CD4-positive, CD25-positive, alpha-beta regulatory T cell (primary cell): Measurements from ENCODE around the gene EPN3. TPM values are rescaled to one million over a fixed set of nuclear protein-coding genes. Genes with fewer than 3 reads are reported as not detected.

Experiments used
- ATAC-seq, 2 donors: fragments of 150-1000 bp; cut with Tn5 transposase; one replicate each; pipeline ENCODE4 v1.10.0; 2021; ENCODE audit warnings: low read depth in 2 of 2, moderate number of reproducible peaks in 2 of 2, moderate library complexity in 1 of 2
- DNase-seq, 3 donors: peaks; one replicate each; pipeline versions ENCODE4 v3.0.0 to v3.0.0-alpha.2; 2012 to 2022; ENCODE audit warnings: mixed read lengths in 1 of 3
- H3K27ac ChIP-seq: one replicate; pipeline ENCODE4 v1.7.0; 2013; ENCODE audit warnings: mild to moderate bottlenecking, low read length; ENCODE audit not compliant: insufficient read depth, poor library complexity, severe bottlenecking
- H3K27me3 ChIP-seq: one replicate; pipeline ENCODE4 v1.7.0; 2013; ENCODE audit warnings: low read length; ENCODE audit not compliant: control insufficient read depth, insufficient read depth
- H3K36me3 ChIP-seq: one replicate; pipeline ENCODE4 v1.7.0; 2013; ENCODE audit warnings: mild to moderate bottlenecking, low read length, moderate library complexity; ENCODE audit not compliant: control insufficient read depth, insufficient read depth
- H3K4me1 ChIP-seq: 2 replicates; pipeline ENCODE4 v1.7.0; 2013; ENCODE audit warnings: mild to moderate bottlenecking, low read length; ENCODE audit not compliant: insufficient read depth, control insufficient read depth, poor library complexity, severe bottlenecking
- H3K4me3 ChIP-seq: one replicate; pipeline ENCODE4 v1.7.0; 2013; ENCODE audit warnings: low read depth, mild to moderate bottlenecking, low read length, moderate library complexity
- H3K9me3 ChIP-seq, 2 experiments: 1 replicate in 1 of 2; 2 replicates in 1 of 2; pipeline ENCODE4 v1.7.0; 2013; ENCODE audit warnings: low read length in 2 of 2, mild to moderate bottlenecking in 1 of 2, moderate library complexity in 1 of 2; ENCODE audit not compliant: control insufficient read depth in 2 of 2
- H3K27ac Mint-ChIP-seq, 3 donors: one replicate each; pipeline ENCODE4 v1.8.0; 2020 to 2022; ENCODE audit warnings: mild to moderate bottlenecking in 3 of 3, mixed read lengths in 3 of 3, moderate library complexity in 2 of 3
- H3K27me3 Mint-ChIP-seq: one replicate; pipeline ENCODE4 v1.8.0; 2022; ENCODE audit warnings: mild to moderate bottlenecking, mixed read lengths
- H3K36me3 Mint-ChIP-seq: one replicate; pipeline ENCODE4 v1.8.0; 2020; ENCODE audit warnings: mixed read lengths
- H3K4me1 Mint-ChIP-seq, 4 donors: one replicate each; pipeline ENCODE4 v1.8.0; 2020 to 2022; ENCODE audit warnings: mixed read lengths in 4 of 4, mild to moderate bottlenecking in 1 of 4
- H3K4me3 Mint-ChIP-seq, 4 donors: one replicate each; pipeline ENCODE4 v1.8.0; 2020 to 2022; ENCODE audit warnings: mild to moderate bottlenecking in 4 of 4, mixed read lengths in 4 of 4, moderate library complexity in 3 of 4
- H3K9me3 Mint-ChIP-seq, 7 donors: one replicate each; pipeline ENCODE4 v1.8.0; 2020 to 2022; ENCODE audit warnings: mixed read lengths in 7 of 7, mild to moderate bottlenecking in 3 of 7, moderate library complexity in 2 of 7
- polyA plus RNA-seq, 4 donors: library from polyadenylated mRNA; unstranded; fragments of 300-500 nt; fragmentation: Illumina TruSeq; gene quantifications; one replicate each; pipeline ENCODE4 v1.2.3, GENCODE V29; 2021
- total RNA-seq: library from RNA; stranded (reverse); gene quantifications from one replicate; pipeline ENCODE4 v1.2.3, GENCODE V29; 2022

The EPN3 gene
- total RNA-seq (not detected), polyA plus RNA-seq (not detected)

GRCh38 chr17:50532452-50533024 is at the start of gene EPN3:
TSS of gene EPN3 (plus strand) at chr17:50532735. CDS start at chr17:50536557, 3,822 bp downstream.
- peaks cover 74% of the 10 kb centered on the region for H3K27me3 Mint-ChIP-seq
- no peak within 1 kb of the TSS for H3K4me3 ChIP-seq
- peaks cover 0 to 4% (median 0%) of the 10 kb centered on the region in 7 donors for H3K9me3 Mint-ChIP-seq
- H3K36me3 ChIP-seq: no peaks in the 10 kb centered on the region
- ATAC-seq: no peak
- no peak within 1 kb of the TSS for H3K27ac Mint-ChIP-seq
- no peak for DNase-seq
- peaks cover 12% of the 10 kb centered on the region for H3K4me1 ChIP-seq
- H3K27ac ChIP-seq: no peak within 1 kb of the TSS
- H3K4me3 Mint-ChIP-seq: no peak within 1 kb of the TSS
- no peaks in the 10 kb centered on the region for H3K9me3 ChIP-seq
- no peaks in the 10 kb centered on the region for H3K36me3 Mint-ChIP-seq
- H3K4me1 Mint-ChIP-seq: peaks cover 0 to 20% (median 3%) of the 10 kb centered on the region in 4 donors
- peaks cover 14% of the 10 kb centered on the region for H3K27me3 ChIP-seq

- Mint-ChIP-seq H3K36me3 (peaks cover 23% of the 10 kb centered on the region), H3K9me3 (no peaks in the 10 kb centered on the region), H3K4me1 (peaks cover 7 to 24% (median 14%) of the 10 kb centered on the region in 4 donors), H3K4me3 (no peak overlapping the region), H3K27me3 (peaks cover 2% of the 10 kb centered on the region), H3K27ac (peak overlapping the region in 1 of 3 donors; percentile 52)
- Histone ChIP-seq H3K36me3 (peaks cover 40% of the 10 kb centered on the region), H3K4me3 (no peak overlapping the region), H3K27me3 (no peaks in the 10 kb centered on the region), H3K27ac (no peak overlapping the region), H3K9me3 (no peaks in the 10 kb centered on the region), H3K4me1 (peaks cover 12% of the 10 kb centered on the region)
- ATAC-seq (no peak), DNase-seq (no peak)
Measured at GRCh38 chr17:50483266-50483665, 49.3 kb upstream of the EPN3 start.

- Histone ChIP-seq H3K4me1 (peaks cover 8% of the 10 kb centered on the region), H3K27ac (no peak overlapping the region), H3K4me3 (no peak overlapping the region), H3K27me3 (no peaks in the 10 kb centered on the region), H3K9me3 (no peaks in the 10 kb centered on the region), H3K36me3 (peaks cover 40% of the 10 kb centered on the region)
- no peak overlapping the region for H3K27ac Mint-ChIP-seq
- no peak for DNase-seq
- ATAC-seq: no peak
- no peaks in the 10 kb centered on the region for H3K27me3 Mint-ChIP-seq
- H3K36me3 Mint-ChIP-seq: peaks cover 23% of the 10 kb centered on the region
- peaks cover 2 to 17% (median 10%) of the 10 kb centered on the region in 4 donors for H3K4me1 Mint-ChIP-seq
- H3K9me3 Mint-ChIP-seq: no peaks in the 10 kb centered on the region
- H3K4me3 Mint-ChIP-seq: no peak overlapping the region
Measured at GRCh38 chr17:50484386-50485155, 48.0 kb upstream of the EPN3 start.

- H3K9me3 Mint-ChIP-seq: no peaks in the 10 kb centered on the region
- no peak overlapping the region for H3K4me3 Mint-ChIP-seq
- ATAC-seq (no peak), DNase-seq (no peak)
- peaks cover 4% of the 10 kb centered on the region for H3K27me3 Mint-ChIP-seq
- Histone ChIP-seq H3K27ac (no peak overlapping the region), H3K4me3 (no peak overlapping the region), H3K4me1 (no peaks in the 10 kb centered on the region), H3K36me3 (peaks cover 30% of the 10 kb centered on the region), H3K27me3 (no peaks in the 10 kb centered on the region), H3K9me3 (no peaks in the 10 kb centered on the region)
- no peak overlapping the region for H3K27ac Mint-ChIP-seq
- peaks cover 0 to 5% (median 2%) of the 10 kb centered on the region in 4 donors for H3K4me1 Mint-ChIP-seq
- peaks cover 22% of the 10 kb centered on the region for H3K36me3 Mint-ChIP-seq
Measured at GRCh38 chr17:50487213-50488096, 45.1 kb upstream of the EPN3 start.

GRCh38 chr17:50488880-50489279 is 43.7 kb upstream of the EPN3 start:
- Histone ChIP-seq H3K27me3 (no peaks in the 10 kb centered on the region), H3K36me3 (peaks cover 26% of the 10 kb centered on the region), H3K9me3 (no peaks in the 10 kb centered on the region), H3K27ac (no peak overlapping the region), H3K4me1 (no peaks in the 10 kb centered on the region), H3K4me3 (no peak overlapping the region)
- H3K27me3 Mint-ChIP-seq: peaks cover 5% of the 10 kb centered on the region
- ATAC-seq: no peak
- H3K4me1 Mint-ChIP-seq: no peaks in the 10 kb centered on the region
- DNase-seq: no peak
- H3K36me3 Mint-ChIP-seq: peaks cover 16% of the 10 kb centered on the region
- no peaks in the 10 kb centered on the region for H3K9me3 Mint-ChIP-seq
- no peak overlapping the region for H3K4me3 Mint-ChIP-seq
- no peak overlapping the region for H3K27ac Mint-ChIP-seq

GRCh38 chr17:50491505-50491904 is 41.0 kb upstream of the EPN3 start:
- ATAC-seq (no peak), DNase-seq (no peak)
- no peak overlapping the region for H3K4me3 Mint-ChIP-seq
- H3K27ac Mint-ChIP-seq: no peak overlapping the region
- H3K27me3 ChIP-seq: no peaks in the 10 kb centered on the region
- no peaks in the 10 kb centered on the region for H3K9me3 ChIP-seq
- H3K27ac ChIP-seq: no peak overlapping the region
- no peaks in the 10 kb centered on the region for H3K4me1 Mint-ChIP-seq
- H3K27me3 Mint-ChIP-seq: peaks cover 13% of the 10 kb centered on the region
- H3K9me3 Mint-ChIP-seq: no peaks in the 10 kb centered on the region
- peaks cover 6% of the 10 kb centered on the region for H3K36me3 ChIP-seq
- H3K4me3 ChIP-seq: no peak overlapping the region
- no peaks in the 10 kb centered on the region for H3K4me1 ChIP-seq
- H3K36me3 Mint-ChIP-seq: no peaks in the 10 kb centered on the region

GRCh38 chr17:50492214-50492613 is 40.3 kb upstream of the EPN3 start:
- Mint-ChIP-seq H3K4me1 (no peaks in the 10 kb centered on the region), H3K27me3 (peaks cover 13% of the 10 kb centered on the region), H3K27ac (no peak overlapping the region), H3K36me3 (no peaks in the 10 kb centered on the region), H3K4me3 (no peak overlapping the region), H3K9me3 (no peaks in the 10 kb centered on the region)
- Histone ChIP-seq H3K27me3 (no peaks in the 10 kb centered on the region), H3K36me3 (peaks cover 5% of the 10 kb centered on the region), H3K9me3 (no peaks in the 10 kb centered on the region), H3K4me3 (no peak overlapping the region), H3K27ac (no peak overlapping the region), H3K4me1 (no peaks in the 10 kb centered on the region)
- ATAC-seq (no peak), DNase-seq (no peak)
